CD4-positive, alpha-beta T cell (primary cell): ENCODE data around the gene CBLL1. TPM values are rescaled to one million over a fixed set of nuclear protein-coding genes. Genes with fewer than 3 reads are reported as not detected.

Experiments used
- ATAC-seq: fragments of 200-7000 bp; cut with Tn5 transposase; one replicate; pipeline ENCODE4 v1.10.0; 2022; ENCODE audit warnings: mild to moderate bottlenecking; ENCODE audit not compliant: poor library complexity
- CTCF ChIA-PET: fragments of 350-600 bp; sonication (Branson Sonifier 250); formaldehyde crosslinking; loops from one replicate; lab custom pipeline; 2021; ENCODE audit warnings: antibody characterized with exemption, inconsistent platforms; lab: Charles Lee
- POLR2A ChIA-PET: fragments of 350-600 bp; sonication (Branson Sonifier 250); formaldehyde crosslinking; loops from one replicate; lab custom pipeline; 2021; ENCODE audit warnings: antibody characterized with exemption, inconsistent platforms; lab: Charles Lee
- DNase-seq, 14 experiments: peaks; one replicate each; pipeline ENCODE4 v3.0.0-alpha.2; 2013 to 2020; ENCODE audit warnings: mixed read lengths in 2 of 14
- H3K27ac ChIP-seq, 2 donors: one replicate each; pipeline versions ENCODE4 v1.5.1 to v1.7.0; 2013; ENCODE audit warnings: low read length in 2 of 2, low read depth in 1 of 2, mild to moderate bottlenecking in 1 of 2
- H3K27me3 ChIP-seq, 2 experiments: 1 replicate in 1 of 2; 2 replicates in 1 of 2; pipeline versions ENCODE4 v1.6.1 to v1.7.0; 2013; ENCODE audit warnings: low read length in 2 of 2, control low read depth in 1 of 2, mild to moderate bottlenecking in 1 of 2, moderate library complexity in 1 of 2; ENCODE audit not compliant: insufficient read depth in 2 of 2, control insufficient read depth in 1 of 2
- H3K36me3 ChIP-seq: one replicate; pipeline ENCODE4 v1.6.1; 2013; ENCODE audit warnings: low read length, control low read depth; ENCODE audit not compliant: insufficient read depth
- H3K4me1 ChIP-seq: one replicate; pipeline ENCODE4 v1.6.1; 2013; ENCODE audit warnings: low read length, control low read depth; ENCODE audit not compliant: insufficient read depth
- H3K4me3 ChIP-seq: one replicate; pipeline ENCODE4 v1.5.1; 2013; ENCODE audit warnings: mild to moderate bottlenecking, low read length, moderate library complexity
- H3K9me3 ChIP-seq, 2 experiments: 1 replicate in 1 of 2; 2 replicates in 1 of 2; pipeline versions ENCODE4 v1.6.1 to v1.7.0; 2013; ENCODE audit warnings: low read length in 2 of 2, mild to moderate bottlenecking in 2 of 2, control low read depth in 1 of 2, moderate library complexity in 1 of 2; ENCODE audit not compliant: control insufficient read depth in 1 of 2, insufficient read depth in 1 of 2
- H3K27ac Mint-ChIP-seq: one replicate; pipeline ENCODE4 v1.8.0; 2020; ENCODE audit warnings: mixed read lengths
- H3K27me3 Mint-ChIP-seq: one replicate; pipeline ENCODE4 v1.8.0; 2021; ENCODE audit warnings: mixed read lengths
- H3K36me3 Mint-ChIP-seq: one replicate; pipeline ENCODE4 v1.8.0; 2021; ENCODE audit warnings: low read depth, mixed read lengths
- H3K4me1 Mint-ChIP-seq: one replicate; pipeline ENCODE4 v1.8.0; 2021; ENCODE audit warnings: low read depth, mixed read lengths
- H3K4me3 Mint-ChIP-seq: one replicate; pipeline ENCODE4 v1.8.0; 2020; ENCODE audit warnings: mild to moderate bottlenecking, mixed read lengths
- H3K9me3 Mint-ChIP-seq: one replicate; pipeline ENCODE4 v1.8.0; 2020; ENCODE audit warnings: mixed read lengths
- intact Hi-C, 2 experiments: fragments of 100-400 bp; cut with DNase I in 1 of 2; cut with micrococcal nuclease in 1 of 2; formaldehyde crosslinking; loops; one replicate each; pipeline versions ENCODE4 v1.15.1 to v1.9.0; 2023 to 2025; cut with DNase I, micrococcal nuclease
- total RNA-seq, 174 experiments: library from RNA in 2 of 174; stranded (reverse) in 2 of 174; gene quantifications; one replicate each; pipeline ENCODE4 v1.2.3 and lab custom pipeline; 2021 to 2026
- TF ChIP-seq, protein P1 (sequence below): fragments of 200-600 bp; IDR thresholded peaks from one replicate; pipeline ENCODE4 v1.8.0; 2022; ENCODE audit warnings: antibody characterized with exemption, mild to moderate bottlenecking

Gene CBLL1
- total RNA-seq, 2 experiments from 2014 or later = 77.8 to 80.2 TPM

DNA sequence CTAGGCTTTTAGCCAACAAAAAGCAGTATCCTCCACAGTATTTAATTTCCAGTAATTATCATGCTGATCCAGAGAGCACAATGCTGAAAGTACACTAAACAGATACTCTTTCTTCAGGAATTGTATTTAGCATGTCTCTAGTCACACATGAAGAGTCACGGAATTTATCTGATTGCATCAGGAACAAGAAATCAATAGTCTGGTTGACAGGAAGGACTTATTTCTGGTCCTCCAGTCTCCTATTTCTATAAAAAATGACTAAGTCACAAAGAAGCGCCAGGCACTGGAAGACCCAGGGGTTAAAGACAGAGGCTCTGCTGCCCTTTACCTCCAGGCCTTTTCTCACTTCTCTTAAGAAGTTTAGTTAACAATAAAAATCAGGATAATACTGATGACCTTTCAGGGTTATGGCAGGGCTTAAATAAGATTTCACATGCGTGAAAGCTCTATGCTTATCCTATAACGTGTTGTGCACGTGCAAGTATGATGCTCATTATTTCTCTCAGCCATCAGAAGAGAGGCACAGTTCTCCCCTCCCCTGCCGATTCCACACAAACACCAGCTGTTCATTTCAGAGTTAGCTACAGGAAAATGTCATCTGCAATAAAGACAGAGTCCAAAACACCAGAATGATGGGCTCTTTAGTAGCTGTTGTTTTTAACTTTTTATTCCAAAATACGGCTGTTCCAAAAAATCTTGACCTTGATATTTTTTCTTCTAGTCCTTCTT is 46.5 kb upstream of the CBLL1 start:
- intact Hi-C loops = no loop called here
- CTCF ChIA-PET = no interaction called here
- POLR2A ChIA-PET = interaction anchor here (0.6 to 1.5 kb wide), 2 partner anchors 12 to 233 kb away, joined by 3 to 4 read pairs; no protein-coding TSS in a partner anchor

DNA sequence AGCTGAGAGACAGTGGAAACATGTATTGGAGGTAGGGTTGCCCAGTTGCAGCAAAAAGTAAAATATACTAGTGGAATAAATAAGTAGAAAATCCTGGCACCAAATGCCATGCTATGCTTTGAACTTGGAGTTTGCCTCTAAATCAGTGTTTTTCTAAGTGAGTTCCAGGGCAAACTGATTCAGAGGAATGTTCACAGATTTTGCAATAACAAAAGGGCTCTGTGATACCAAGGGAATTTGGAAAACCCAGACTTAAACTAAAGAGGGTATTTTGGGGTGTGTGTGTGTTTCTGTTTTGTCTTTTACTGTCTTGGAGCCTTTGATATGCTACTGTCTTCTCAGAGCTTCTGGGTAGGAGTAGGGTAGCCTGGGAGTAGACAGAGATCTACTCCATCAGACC is 43.4 kb upstream of the CBLL1 start:
- Mint-ChIP-seq H3K27me3 (no peaks in the 10 kb centered on the region), H3K4me1 (peaks cover 8% of the 10 kb centered on the region), H3K4me3 (no peak overlapping the region), H3K9me3 (no peaks in the 10 kb centered on the region), H3K27ac (no peak overlapping the region), H3K36me3 (no peaks in the 10 kb centered on the region)
- H3K4me1 ChIP-seq = no peaks in the 10 kb centered on the region
- TF ChIP-seq, protein P1, sequence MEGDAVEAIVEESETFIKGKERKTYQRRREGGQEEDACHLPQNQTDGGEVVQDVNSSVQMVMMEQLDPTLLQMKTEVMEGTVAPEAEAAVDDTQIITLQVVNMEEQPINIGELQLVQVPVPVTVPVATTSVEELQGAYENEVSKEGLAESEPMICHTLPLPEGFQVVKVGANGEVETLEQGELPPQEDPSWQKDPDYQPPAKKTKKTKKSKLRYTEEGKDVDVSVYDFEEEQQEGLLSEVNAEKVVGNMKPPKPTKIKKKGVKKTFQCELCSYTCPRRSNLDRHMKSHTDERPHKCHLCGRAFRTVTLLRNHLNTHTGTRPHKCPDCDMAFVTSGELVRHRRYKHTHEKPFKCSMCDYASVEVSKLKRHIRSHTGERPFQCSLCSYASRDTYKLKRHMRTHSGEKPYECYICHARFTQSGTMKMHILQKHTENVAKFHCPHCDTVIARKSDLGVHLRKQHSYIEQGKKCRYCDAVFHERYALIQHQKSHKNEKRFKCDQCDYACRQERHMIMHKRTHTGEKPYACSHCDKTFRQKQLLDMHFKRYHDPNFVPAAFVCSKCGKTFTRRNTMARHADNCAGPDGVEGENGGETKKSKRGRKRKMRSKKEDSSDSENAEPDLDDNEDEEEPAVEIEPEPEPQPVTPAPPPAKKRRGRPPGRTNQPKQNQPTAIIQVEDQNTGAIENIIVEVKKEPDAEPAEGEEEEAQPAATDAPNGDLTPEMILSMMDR = no peak
- H3K9me3 ChIP-seq = no peaks in the 10 kb centered on the region
- no peak overlapping the region for H3K4me3 ChIP-seq
- no peak overlapping the region for H3K27ac ChIP-seq
- ChIA-PET CTCF (no interaction called here), POLR2A (no interaction called here)
- ATAC-seq (no peak), DNase-seq (no peak)
- intact Hi-C loops = no loop called here
- no peaks in the 10 kb centered on the region for H3K27me3 ChIP-seq
- no peaks in the 10 kb centered on the region for H3K36me3 ChIP-seq

More for the DNA sequence above, 46.5 kb upstream of the CBLL1 start:
- Histone ChIP-seq H3K27ac (no peak overlapping the region), H3K4me3 (no peak overlapping the region), H3K36me3 (no peaks in the 10 kb centered on the region), H3K27me3 (no peaks in the 10 kb centered on the region), H3K4me1 (no peaks in the 10 kb centered on the region), H3K9me3 (no peaks in the 10 kb centered on the region)
- H3K9me3 Mint-ChIP-seq = no peaks in the 10 kb centered on the region
- no peaks in the 10 kb centered on the region for H3K36me3 Mint-ChIP-seq
- no peak overlapping the region for H3K4me3 Mint-ChIP-seq
- DNase-seq (no peak), ATAC-seq (no peak)
- TF ChIP-seq, protein P1 = no peak
- H3K27me3 Mint-ChIP-seq = peaks cover 10% of the 10 kb centered on the region
- no peaks in the 10 kb centered on the region for H3K4me1 Mint-ChIP-seq
- H3K27ac Mint-ChIP-seq = no peak overlapping the region

DNA sequence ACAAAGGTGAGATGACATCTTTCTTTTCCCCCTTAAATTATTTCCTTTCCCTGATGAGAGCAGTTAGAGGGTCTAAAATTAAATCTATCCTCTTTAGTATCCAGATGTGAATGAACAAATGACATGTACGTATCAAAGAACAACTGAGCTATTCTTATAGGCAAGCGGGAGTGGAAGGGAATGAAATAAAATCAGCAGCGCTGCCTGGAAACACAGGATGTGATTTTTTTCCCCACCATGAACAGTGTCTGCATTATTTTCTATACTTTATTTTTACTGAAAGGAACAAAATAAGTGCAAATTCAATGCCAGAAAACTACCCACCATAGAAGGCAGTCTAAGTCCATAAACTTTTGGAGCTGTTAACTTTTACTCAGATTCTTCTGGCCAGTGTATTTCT is 42.8 kb upstream of the CBLL1 start:
- Mint-ChIP-seq H3K9me3 (no peaks in the 10 kb centered on the region), H3K4me1 (peaks cover 8% of the 10 kb centered on the region), H3K27me3 (no peaks in the 10 kb centered on the region), H3K27ac (no peak overlapping the region), H3K4me3 (no peak overlapping the region), H3K36me3 (no peaks in the 10 kb centered on the region)
- no peak overlapping the region for H3K4me3 ChIP-seq
- ChIA-PET POLR2A (no interaction called here), CTCF (no interaction called here)
- no peaks in the 10 kb centered on the region for H3K36me3 ChIP-seq
- no peak for ATAC-seq
- TF ChIP-seq, protein P1 = no peak
- H3K9me3 ChIP-seq = no peaks in the 10 kb centered on the region
- no peaks in the 10 kb centered on the region for H3K4me1 ChIP-seq
- H3K27me3 ChIP-seq = no peaks in the 10 kb centered on the region
- DNase-seq = no peak
- intact Hi-C loops = no loop called here
- no peak overlapping the region for H3K27ac ChIP-seq
